Measurements from ENCODE around the gene TMEM236. TPM values are rescaled to one million over a fixed set of nuclear protein-coding genes. Genes with fewer than 3 reads are reported as not detected.

TMEM236 gene
- total RNA-seq, 2 donors from 2014 or later, result 0.14 to 0.45 TPM

DNA sequence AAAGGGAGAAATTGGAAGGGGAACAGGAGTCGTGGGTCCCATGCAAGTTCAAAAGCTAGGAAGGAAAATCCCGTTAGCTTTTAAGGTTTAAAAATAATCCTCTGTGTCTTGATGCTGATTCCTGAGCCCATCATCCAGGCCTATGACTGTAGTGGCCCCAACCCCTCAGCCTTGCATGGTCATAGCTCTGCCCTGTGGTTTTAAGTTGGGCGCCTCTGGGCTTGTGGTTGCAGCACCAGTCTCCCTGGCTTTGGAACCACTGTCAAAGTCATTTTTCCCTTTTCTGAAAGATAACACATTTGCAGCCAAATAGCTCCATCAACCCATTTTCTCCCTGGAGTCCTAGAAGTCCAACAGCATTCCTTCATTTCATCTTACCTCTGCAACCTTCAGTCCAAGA, 13.6 kb downstream of the TMEM236 start:
- no peak for DNase-seq (ENCODE audit: low spot score)
- Histone ChIP-seq H3K36me3 (no peaks in the 10 kb centered on the region), H3K9me3 (no peaks in the 10 kb centered on the region), H3K27ac (no peak overlapping the region), H3K27me3 (replicated peaks; ENCODE audit: insufficient read depth) (no peaks in the 10 kb centered on the region), H3K4me1 (replicated peaks) (no peaks in the 10 kb centered on the region), H3K4me3 (no peak overlapping the region)
- intact Hi-C loops (cut with DNase I), result no loop called here
- WGBS, result 71% methylated on average over 3 of the region's 3 CpGs
- TF ChIP-seq POLR2AphosphoS5 (IDR thresholded peaks at IDR 0.05), result no peak
- no peak for TF ChIP-seq CTCF (IDR thresholded peaks at IDR 0.05)
- no peak for TF ChIP-seq POLR2A (IDR thresholded peaks at IDR 0.05)

DNA sequence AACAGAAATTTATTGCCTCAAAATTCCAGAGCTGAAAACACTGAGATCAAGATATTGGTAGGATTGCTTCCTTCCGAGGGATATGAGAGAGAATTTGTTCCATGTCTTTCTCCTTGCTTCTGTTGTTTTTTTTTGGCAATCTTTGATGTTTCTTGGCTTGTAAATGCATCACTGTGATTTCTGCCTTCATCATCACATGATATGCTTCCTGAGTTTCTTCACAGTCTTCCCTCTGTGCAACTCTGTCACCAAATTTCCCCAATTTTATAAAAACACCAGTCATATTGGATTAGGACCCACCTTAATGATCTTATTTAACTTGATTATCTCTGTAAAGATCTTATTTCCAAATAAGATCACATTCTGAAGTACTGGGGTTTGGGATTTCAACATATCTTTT, 14.7 kb downstream of the TMEM236 start:
- H3K4me1 ChIP-seq (replicated peaks), result no peaks in the 10 kb centered on the region
- 68% methylated on average over 1 of the region's 1 CpG for WGBS
- intact Hi-C loops (cut with DNase I), result no loop called here
- no peaks in the 10 kb centered on the region for H3K36me3 ChIP-seq
- no peak for DNase-seq (ENCODE audit: low spot score)
- H3K4me3 ChIP-seq, result no peak overlapping the region
- H3K27me3 ChIP-seq (replicated peaks; ENCODE audit: insufficient read depth), result no peaks in the 10 kb centered on the region
- no peak for TF ChIP-seq POLR2AphosphoS5 (IDR thresholded peaks at IDR 0.05)
- TF ChIP-seq POLR2A (IDR thresholded peaks at IDR 0.05), result no peak
- TF ChIP-seq CTCF (IDR thresholded peaks at IDR 0.05), result no peak
- no peak overlapping the region for H3K27ac ChIP-seq
- no peaks in the 10 kb centered on the region for H3K9me3 ChIP-seq

DNA sequence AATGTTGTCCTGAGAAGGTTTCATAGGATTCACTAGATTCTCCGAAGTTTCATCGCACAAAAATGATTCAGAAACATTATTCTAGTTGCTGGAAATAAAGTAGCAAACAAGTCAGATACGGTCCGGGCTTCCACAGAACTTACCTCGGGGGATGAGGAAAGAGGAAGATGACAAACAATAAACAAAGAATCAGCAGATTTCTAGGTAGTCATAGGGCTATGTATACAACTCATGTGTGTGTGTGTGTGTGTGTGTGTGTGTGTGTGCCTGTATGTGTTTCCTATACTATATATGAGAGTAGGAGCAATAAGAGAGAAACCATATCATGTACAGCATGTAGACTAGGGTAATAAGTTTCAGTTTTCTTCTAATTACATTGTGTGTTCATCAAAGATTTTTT, 16.5 kb downstream of the TMEM236 start:
- TF ChIP-seq CTCF (IDR thresholded peaks at IDR 0.05), result no peak
- no peak overlapping the region for H3K27ac ChIP-seq
- no peak overlapping the region for H3K4me3 ChIP-seq
- intact Hi-C loops (cut with DNase I), result no loop called here
- H3K36me3 ChIP-seq, result no peaks in the 10 kb centered on the region
- DNase-seq (ENCODE audit: low spot score), result no peak
- H3K27me3 ChIP-seq (replicated peaks; ENCODE audit: insufficient read depth), result no peaks in the 10 kb centered on the region
- no peaks in the 10 kb centered on the region for H3K9me3 ChIP-seq
- WGBS, result 88% methylated on average over 5 of the region's 5 CpGs
- no peaks in the 10 kb centered on the region for H3K4me1 ChIP-seq (replicated peaks)

- intact Hi-C loops (cut with DNase I), result no loop called here
- DNase-seq (ENCODE audit: low spot score), result no peak
- H3K36me3 ChIP-seq, result no peaks in the 10 kb centered on the region
- H3K27ac ChIP-seq, result no peak overlapping the region
- H3K9me3 ChIP-seq, result no peaks in the 10 kb centered on the region
- no peak overlapping the region for H3K4me3 ChIP-seq
- H3K27me3 ChIP-seq (replicated peaks; ENCODE audit: insufficient read depth), result no peaks in the 10 kb centered on the region
- TF ChIP-seq POLR2AphosphoS5 (IDR thresholded peaks at IDR 0.05) (no peak), CTCF (IDR thresholded peaks at IDR 0.05) (no peak), POLR2A (IDR thresholded peaks at IDR 0.05) (no peak)
- H3K4me1 ChIP-seq (replicated peaks), result no peaks in the 10 kb centered on the region
- 45% methylated on average over 5 of the region's 5 CpGs for WGBS
Measured at GRCh38 chr10:17768957-17769356, 17.0 kb downstream of the TMEM236 start.

- Histone ChIP-seq H3K9me3 (no peaks in the 10 kb centered on the region), H3K4me3 (no peak overlapping the region), H3K27me3 (replicated peaks; ENCODE audit: insufficient read depth) (no peaks in the 10 kb centered on the region), H3K4me1 (replicated peaks) (no peaks in the 10 kb centered on the region), H3K27ac (no peak overlapping the region), H3K36me3 (no peaks in the 10 kb centered on the region)
- intact Hi-C loops (cut with DNase I), result no loop called here
- WGBS, result 80% methylated on average over 4 of the region's 4 CpGs
- no peak for DNase-seq (ENCODE audit: low spot score)
- TF ChIP-seq POLR2AphosphoS5 (IDR thresholded peaks at IDR 0.05) (no peak), POLR2A (IDR thresholded peaks at IDR 0.05) (no peak), CTCF (IDR thresholded peaks at IDR 0.05) (no peak)
Measured at GRCh38 chr10:17771017-17771416, 19.0 kb downstream of the TMEM236 start.
